ENCODE results near the gene EBI3.
A peak's percentile ranks its signal among the peaks of the same experiment; 100 is the strongest.
"Not testable (repeated sequence)": the region's sequence is repeated elsewhere in the genome, so short reads cannot be mapped to it uniquely, and the experiment has no call there.

The EBI3 gene

DNA sequence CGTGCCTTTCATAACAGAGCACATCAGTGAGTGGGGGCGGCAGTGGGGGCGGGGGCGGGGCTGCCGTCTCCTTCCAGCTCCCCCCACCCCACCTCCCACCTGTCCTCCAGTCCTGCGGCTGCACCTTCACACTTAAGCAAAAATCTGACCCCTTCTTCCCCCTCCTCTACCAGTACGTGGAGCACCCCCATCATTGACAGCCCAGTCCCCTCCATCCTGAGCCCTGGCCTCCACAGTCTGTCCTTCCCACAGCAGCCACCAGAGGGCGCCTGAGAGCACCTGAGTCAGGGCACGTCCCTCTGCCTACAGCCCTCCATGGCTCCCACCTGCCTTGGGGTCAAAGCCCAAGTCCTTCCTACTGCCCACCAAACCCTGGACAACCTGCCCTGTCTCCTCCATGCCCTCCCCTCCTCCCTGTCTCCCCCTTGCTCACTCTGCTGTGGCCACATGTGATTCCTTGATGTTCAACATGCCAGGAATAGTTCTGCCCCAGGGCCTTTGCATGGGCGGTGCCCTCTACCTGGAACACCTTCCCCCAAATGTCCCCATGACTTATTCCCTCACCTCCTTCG is 4.0 kb downstream of the EBI3 start:
- DNase-seq (ENCODE audit: low read depth in 2 of 2, low spot score in 1 of 2) = peak; percentile 21 to 58

DNA sequence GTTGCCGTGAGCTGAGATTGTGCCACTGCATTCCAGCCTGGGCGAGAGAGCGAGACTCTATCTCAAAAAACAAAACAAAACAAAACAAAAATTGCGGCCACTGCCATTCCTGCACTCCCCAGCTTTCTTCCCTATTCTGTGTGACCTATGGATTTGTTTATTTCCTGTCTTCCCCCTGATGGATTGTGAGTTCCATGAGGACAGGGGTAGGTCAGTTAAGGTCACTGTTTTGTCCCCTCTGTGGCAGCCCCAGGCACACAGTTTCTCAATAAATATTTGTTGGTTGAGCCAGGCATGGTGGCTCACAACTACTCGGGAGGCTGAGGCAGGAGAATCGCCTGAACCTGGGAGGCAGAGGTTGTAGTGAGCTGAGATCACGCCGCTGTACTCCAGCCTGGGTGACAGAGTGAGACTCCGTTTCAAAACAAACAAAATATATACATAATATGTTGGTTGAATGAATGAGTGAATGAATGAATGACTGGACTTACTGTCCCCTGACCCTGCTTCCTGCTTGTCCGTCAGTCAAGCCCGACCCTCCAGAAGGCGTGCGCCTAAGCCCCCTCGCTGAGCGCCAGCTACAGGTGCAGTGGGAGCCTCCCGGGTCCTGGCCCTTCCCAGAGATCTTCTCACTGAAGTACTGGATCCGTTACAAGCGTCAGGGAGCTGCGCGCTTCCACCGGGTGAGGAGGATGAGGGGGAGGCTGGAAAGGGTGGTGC is 5.0 kb downstream of the EBI3 start:
- DNase-seq (ENCODE audit: low read depth in 2 of 2, low spot score in 1 of 2) = no peak

DNA sequence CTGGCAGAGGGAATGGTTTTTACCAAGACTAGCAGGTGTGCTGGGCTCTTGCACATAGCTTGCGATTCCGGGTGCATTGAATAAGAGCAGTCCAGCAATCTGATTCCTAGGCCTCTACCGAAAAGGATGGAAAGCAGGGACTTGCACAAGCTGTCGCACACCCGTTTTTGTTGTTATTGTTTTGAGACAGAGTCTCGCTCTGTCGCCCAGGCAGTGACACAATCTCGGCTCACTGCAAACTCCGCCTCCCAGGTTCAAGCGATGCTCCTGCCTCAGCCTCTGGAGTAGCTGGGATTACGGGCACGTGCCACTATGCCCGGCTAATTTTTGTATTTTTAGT is 5.5 kb downstream of the EBI3 start:
- no peak for DNase-seq (ENCODE audit: low read depth in 2 of 2, low spot score in 1 of 2)

DNA sequence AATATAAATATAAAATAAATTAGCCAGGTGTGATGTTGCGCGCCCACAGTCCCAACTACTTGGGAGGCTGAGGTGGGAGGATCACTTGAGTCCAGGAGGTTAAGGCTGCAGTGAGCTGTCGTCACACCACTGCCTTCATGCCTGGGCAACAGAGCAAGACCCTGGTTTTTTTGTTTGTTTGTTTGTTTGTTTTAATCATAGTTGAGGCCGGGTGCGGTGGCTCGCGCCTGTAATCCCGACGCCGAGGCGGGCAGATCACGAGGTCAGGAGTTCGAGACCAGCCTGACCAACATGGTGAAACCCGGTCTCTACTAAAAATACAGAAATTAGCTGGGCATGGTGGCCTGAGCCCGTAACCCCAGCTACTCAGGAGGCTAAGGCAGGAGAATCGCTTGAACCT is 8.2 kb downstream of the EBI3 start:
- not testable (repeated sequence) for DNase-seq (ENCODE audit: low read depth in 2 of 2, low spot score in 1 of 2)

DNA sequence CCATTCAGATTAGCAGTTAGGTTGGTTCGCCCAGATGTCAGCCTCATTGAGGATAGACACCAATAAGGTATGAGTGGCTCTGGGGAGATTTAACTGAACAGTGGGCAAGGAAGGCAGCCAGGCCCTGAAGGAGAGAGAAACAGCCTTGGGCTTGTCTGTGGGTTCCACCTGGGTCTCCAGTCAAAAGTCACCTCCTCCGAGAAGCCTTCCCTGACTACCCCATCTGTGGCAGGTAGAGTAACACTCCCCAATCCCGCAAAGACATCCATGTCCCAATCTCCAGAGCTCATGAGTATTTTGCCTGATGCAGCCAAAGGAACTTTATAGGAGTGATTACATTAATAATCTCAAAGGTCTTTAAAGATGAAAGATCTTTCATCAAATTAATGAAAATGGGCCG is 9.5 kb downstream of the EBI3 start:
- no peak for DNase-seq (ENCODE audit: low read depth in 2 of 2, low spot score in 1 of 2)

DNA sequence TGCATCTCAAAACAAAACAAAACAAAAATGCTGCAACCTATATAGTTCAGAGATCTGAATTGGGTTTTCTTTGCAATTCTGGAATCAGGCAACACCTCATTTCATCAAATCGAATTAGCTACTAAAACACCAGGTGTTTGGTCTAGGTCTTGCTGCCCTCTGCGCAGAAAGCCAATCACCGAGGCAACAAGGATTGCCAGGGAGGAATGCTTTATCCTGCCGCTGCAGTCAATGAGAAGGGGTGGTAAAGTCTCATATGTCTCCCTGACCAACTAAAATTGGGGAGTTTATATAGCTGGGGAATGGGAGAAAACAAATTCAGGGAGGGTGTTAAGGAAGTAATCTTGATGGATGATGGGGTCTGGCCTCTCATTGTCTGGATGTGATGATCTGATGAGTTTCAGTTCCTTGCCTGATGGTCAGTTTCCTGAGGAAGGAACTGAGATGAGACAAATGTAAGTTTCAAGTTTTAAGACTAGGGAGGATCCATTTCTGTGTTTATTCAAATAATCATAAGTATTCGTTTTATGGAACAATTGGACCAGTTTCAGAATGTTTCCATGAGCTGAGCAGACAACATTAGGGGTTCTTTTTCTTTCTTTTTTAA is 12.6 kb downstream of the EBI3 start:
- no peak for DNase-seq (ENCODE audit: low read depth in 2 of 2, low spot score in 1 of 2)

DNA sequence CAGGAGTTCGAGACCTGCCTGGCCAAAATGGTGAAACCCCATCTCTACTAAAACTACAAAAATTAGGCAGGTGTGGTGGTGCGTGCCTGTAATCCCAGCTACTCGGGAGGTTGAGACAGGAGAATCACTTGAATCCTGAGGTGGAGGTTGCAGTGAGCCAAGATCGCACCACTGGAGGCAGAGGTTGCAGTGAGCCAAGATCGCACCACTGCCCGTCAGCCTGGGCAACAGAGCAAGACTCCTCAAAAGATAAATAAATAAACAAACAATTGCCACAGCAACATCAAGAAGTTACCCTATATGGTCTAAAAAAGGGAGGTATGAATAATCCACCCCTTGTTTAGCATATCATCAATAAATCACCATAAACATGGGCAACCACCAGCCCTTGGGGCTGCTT is 16.6 kb downstream of the EBI3 start:
- not testable (repeated sequence) for DNase-seq (ENCODE audit: low read depth in 2 of 2, low spot score in 1 of 2)

DNA sequence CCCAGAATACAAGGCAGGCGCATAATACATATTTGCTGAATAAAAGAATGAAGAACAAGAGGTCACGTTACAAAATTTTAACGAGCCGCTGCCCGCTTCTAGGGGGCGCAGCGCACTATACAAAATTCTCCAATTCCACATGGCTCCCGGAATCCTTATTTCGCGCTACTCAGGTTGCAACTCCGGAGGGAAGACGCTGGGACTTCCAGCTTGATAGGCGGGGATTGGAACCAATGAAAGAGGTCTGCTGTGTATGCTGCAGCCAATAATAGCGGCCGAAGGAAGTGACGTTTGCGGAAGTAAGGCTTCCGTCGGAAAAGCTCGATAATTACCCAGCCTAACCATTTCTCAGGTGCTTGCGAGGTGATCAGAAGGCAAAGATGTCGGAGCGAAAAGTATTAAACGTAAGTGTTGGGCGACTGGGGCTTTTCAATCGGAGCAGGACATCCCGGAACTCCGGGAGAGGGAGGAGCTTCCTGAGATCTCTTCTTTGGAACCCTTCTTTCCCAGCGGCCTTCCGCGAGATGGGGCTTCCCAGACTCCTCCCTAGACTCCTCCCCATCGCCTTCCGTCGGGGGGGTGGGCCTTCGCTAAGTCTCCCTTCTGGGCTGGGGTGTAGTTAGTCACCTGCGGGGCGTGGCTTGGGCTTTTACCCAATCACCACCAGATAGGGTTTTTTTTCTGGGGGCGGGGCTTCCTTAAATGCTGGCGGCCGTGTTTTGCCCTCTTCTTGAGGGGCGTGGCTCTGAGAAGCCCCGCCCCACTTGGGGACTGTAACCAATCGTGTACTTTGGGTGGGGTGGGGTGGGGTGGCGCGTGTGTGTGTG is 17.7 kb downstream of the EBI3 start, which contains the start of gene YJU2:
YJU2 (plus strand) TSS at position 314 of the 827 bp plus-strand sequence; CDS start at position 381, 67 bp downstream.
- DNase-seq (ENCODE audit: low read depth in 2 of 2, low spot score in 1 of 2) = peak; percentile 95 to 97

DNA sequence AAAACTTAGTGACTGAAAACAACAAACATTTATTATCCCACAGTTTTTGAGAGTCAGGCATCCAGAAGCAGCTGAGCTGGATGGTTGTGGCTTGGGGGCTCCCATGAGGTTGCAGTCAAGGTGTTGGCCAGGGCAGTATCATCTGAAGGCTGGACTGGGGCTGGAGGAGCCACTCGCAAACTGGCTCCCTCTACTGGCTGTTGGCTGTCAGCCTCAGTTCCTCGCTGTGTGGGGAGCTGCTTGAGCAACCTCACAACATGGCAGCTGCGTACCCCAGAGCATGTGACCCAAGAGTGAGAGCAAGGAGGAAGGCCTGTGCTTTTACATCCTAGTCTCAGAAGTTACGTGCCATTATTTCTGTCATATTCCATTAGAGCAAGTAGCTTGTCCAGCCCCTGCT is 27.2 kb downstream of the EBI3 start:
- DNase-seq (ENCODE audit: low read depth in 2 of 2, low spot score in 1 of 2) = no peak

DNA sequence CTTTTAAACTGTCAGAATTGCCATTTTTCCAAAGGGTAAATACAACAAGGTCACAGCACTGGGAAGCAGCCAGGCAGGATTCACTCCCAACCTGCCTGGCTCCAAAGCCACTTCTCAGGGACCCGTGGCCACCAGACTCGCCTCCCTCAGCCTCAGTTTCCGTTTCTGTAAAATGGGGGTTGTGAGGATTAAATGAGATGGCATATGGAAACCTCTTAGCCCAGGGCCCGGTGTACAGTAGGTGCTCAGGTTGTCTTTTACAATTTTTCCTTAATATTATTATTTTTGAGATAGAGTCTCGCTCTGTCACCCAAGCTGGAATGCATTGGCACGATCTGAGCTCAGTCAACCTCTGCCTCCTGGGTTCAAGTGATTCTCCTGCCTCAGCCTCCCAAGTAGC is 27.7 kb downstream of the EBI3 start:
- DNase-seq (ENCODE audit: low read depth in 2 of 2, low spot score in 1 of 2) = no peak

DNA sequence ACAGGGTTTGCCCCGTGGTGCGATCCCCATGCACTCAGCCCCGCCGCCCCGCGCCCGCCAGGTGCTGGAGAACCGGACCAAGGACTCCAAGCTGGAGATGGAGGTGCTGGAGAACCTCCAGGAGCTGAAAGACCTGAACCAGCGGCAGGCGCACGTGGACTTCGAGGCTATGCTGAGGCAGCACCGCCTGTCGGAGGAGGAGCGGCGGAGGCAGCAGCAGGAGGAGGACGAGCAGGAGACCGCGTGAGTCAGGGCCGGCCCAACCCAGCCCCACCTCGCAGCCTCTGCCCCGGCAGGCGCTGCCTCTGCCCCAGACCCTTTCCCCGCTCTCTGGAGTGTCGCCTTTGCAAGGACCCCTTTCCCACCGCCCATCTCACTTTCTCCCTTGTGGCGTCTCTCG is 28.9 kb downstream of the EBI3 start:
- no peak for DNase-seq (ENCODE audit: low read depth in 2 of 2, low spot score in 1 of 2)

DNA sequence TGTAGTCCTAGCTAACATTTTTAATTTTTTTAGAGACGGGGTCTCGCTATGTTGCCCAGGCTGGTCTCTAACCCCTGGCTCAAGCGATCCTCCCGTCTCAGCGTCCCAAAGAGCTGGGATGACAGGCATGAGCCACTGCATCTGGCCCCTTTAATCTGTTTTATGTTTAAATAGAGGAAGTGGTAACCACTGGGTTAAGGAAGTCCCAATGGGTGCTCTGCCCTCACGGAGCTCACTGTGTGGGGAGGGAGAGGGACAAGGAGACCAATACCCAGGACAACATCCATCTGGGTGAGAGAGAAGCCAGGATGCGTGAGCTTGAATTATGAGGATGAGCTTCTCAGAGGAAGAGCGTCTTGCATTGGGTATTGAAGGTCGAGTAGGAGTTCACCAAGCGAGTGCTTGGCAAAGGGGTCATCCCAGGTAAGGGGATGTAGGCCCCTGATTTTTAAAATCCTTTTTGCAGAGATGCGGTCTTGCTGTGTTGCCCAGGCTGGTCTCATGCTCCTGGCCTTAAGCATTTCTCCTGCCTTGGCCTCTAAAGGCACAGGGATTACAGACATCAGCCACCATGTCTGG is 31.4 kb downstream of the EBI3 start:
- no peak for DNase-seq (ENCODE audit: low read depth in 2 of 2, low spot score in 1 of 2)

DNA sequence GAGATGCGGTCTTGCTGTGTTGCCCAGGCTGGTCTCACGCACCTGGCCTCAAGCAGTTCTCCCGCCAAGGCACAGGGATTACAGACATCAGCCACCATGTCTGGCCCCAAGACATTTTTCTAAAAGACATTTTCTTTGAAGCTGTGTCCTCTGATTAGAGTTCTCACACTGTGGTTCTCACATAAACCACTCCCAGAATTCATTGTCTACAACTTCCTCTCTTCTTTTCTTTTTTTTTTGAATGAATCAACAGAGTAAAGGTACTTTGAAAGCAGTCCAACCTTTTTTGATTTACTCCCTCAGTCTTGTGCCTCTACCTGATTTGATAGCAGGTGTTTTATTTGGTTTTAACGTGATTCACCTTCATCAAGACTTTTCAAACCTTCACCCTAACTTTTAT is 35.5 kb downstream of the EBI3 start:
- no peak for DNase-seq (ENCODE audit: low read depth in 2 of 2, low spot score in 1 of 2)

DNA sequence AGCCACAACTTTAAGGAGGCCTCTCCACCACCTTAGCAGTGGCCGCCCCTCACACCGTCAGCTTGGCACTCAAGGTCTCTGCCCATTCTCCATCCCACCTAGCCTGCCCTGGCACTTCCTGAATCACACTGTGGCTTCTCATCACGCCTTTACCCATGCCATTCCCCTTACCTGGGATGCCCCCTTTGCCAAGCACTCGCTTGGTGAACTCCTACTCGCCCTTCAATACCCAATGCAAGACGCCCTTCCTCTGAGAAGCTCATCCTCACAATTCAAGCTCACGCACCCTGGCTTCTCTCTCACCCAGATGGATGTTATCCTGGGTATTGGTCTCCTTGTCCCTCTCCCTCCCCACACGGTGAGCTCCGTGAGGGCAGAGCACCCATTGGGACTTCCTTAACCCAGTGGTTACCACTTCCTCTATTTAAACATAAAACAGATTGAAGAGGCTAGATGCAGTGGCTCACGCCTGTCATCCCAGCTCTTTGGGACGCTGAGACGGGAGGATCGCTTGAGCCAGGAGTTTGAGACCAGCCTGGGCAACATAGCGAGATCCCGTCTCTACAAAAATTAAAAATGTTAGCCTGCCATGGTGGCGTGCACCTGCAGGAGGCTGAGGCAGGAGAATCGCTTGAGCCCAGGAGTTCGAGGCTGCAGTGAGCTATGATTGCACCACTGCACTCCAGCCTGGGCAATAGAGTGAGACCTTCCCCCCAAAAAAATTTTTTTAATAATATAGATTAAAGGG is 37.1 kb downstream of the EBI3 start:
- DNase-seq (ENCODE audit: low read depth in 2 of 2, low spot score in 1 of 2) = no peak

DNA sequence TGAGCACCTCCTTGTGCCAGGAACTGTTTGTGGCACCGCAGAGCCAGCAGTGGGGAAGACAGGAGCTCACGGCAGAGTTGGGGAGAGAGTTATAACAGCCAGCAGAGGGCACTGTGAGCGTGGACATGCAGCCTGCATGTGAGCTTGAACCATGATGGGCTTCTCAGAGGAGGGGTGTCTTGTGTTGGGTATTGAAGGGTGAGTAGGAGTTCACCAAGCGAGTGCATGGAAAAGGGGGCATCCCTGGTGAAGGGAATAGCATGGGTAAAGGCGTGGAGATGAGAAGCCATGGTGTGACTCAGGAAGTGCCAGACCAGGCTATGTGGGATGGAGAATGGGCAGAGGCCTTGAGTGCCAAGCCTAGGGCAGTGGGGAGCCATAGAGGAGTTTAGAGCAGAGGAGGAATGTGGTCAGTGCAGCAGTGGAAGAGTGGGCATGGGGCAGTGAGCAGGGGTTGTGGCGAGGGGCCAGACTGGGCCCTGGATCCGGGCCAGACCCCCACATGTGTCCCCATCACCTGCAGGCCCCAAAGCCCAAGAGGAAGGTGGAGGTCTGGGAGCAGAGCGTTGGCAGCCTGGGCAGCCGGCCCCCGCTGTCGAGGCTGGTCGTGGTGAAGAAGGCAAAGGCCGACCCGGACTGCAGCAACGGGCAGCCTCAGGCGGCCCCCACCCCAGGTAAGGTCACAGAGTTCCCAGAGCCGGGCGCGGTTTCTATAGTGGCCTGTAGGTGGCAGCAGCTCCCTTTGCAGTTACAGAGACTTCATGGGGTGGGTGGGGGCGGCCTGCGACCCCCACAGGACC is 38.0 kb downstream of the EBI3 start:
- DNase-seq (ENCODE audit: low read depth in 2 of 2, low spot score in 1 of 2) = peak; percentile 32 to 43

DNA sequence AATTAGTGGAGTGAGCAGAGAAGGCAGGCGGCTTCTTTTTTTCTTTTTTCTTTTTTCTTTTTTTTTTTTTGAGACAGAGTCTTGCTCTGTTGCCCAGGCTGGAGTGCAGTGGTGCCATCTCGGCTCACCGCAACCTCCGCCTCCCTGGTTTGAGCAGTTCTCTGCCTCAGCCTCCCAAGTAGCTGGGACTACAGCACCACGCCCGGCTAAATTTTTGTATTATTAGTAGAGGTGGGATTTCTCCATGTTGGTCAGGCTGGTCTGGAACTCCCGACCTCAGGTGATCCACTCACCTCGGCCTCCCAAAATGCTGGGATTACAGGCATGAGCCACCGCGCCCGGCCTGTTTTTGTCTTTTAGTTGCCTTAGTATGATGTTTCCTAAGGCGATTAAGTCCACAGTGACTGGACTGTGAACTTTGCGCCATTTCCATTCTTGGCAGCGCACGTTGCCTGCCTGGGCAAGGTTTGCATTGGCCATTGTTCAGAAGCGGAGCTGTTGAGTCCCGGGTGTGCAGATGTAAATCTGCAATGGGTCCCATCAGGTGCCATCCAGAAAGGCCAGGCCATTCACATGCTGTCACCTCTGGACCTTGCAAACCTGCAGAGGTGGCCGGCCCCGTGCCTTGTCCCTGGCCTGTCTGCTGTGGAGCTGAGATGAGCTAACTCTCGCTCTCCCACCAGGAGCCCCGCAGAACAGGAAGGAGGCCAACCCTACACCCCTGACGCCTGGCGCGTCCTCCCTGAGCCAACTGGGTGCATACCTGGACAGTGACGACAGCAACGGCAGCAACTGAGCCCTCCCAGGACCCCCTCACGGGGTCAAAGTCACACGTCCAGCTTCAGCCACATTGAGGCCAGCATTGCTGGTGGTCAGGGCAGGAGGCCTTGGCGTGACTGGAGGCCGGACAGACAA is 38.8 kb downstream of the EBI3 start:
- no peak for DNase-seq (ENCODE audit: low read depth in 2 of 2, low spot score in 1 of 2)

DNA sequence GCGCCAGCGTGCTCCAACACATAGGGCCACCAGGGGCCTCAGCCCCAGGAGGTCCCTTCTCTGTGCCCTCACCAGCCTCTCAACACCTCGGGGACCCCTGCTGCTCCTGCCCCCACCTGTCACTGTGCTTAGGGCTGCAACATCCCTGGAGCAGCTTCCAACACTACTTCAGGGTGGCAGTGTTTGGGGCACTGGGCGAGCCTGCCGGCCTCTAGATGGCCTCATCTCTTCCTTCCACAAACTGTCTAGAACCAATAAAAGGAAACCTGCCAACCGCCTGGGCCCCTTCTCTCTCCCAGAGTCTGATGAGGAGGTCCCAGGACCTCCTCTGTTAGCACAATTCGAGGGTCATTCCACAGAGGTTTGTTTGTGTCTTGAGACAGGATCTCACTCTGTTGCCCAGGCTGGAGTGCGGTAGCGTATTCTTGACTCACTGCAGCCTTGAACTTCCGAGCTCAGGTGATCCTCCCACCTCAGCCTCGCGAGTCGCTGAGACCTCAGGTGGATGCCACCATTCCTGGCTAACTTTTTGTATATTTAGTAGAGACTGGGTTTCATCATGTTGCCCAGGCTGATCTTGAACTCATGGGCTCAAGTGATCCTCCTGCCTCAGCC is 39.6 kb downstream of the EBI3 start:
- no peak for DNase-seq (ENCODE audit: low read depth in 2 of 2, low spot score in 1 of 2)

DNA sequence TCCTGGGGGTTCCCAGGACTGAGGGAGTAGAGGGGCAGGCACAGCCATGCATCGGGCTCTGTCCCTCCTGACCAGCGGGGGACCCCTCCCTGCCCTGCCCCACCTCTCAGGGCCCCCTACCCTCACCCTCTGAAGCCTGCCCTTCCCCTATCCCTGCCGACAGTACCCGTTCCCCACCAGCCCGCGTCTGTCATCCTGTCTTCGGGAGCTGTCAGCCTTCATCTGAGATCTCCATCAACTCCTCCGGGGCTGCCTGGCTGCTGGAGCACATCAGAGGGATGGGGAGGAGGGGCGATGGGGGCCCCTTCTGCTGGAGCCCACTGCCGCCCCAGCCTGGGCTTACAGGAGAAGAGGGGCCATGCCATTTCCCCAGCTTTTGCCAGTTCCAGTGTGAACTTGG is 43.6 kb downstream of the EBI3 start:
- no peak for DNase-seq (ENCODE audit: low read depth in 2 of 2, low spot score in 1 of 2)

DNA sequence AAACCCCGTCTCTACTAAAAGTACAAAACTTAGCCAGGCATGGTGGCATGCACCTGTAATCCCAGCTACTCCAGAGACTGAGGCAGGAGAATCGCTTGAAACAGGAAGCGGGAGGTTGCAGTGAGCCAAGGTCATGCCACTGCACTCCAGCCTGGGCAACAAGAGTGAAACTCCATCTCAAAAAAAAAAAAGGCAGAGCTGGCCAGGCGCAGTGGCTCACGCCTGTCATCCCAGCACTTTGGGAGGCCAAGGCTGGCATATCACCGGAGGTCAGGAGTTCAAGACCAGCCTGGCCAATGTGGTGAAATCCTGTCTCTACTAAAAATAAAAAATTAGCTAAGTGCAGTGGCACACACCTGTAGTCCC is 45.0 kb downstream of the EBI3 start:
- not testable (repeated sequence) for DNase-seq (ENCODE audit: low read depth in 2 of 2, low spot score in 1 of 2)

Measured in stimulated activated CD8-positive, alpha-beta memory T cell treated with anti-CD3 and anti-CD28 coated beads, Interleukin-4, amount 100 ng/mL, for 4 hours (primary cell).